Measurements from ENCODE around the gene IL37.
"Not testable (repeated sequence)": the region's sequence is repeated elsewhere in the genome, so short reads cannot be mapped to it uniquely, and the experiment has no call there.

The IL37 gene

DNA sequence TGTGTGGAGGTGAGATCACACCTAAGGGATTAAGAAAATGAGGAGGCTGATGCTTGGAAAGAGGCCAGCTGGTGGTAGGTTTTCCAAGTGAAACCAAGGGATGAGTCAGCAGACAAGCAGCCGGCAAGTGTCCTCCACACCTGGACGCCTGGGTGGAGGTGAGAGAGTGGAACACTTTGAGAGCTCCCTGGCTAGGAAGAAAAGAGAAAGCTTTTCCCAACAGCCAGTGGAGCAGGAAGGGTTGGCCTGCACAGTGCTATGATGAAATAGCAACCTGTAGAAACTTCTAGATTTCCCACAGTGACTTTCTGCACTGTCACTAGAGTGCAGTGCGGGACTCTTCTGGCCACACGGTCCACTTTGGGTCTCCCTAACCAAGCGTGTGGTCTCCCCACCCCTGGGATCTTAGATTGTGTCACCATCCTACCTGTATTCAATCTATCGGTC, 19.6 kb upstream of the IL37 start:
- H3K36me3 ChIP-seq (ENCODE audit: insufficient read depth, low read length), result no peaks in the 10 kb centered on the region
- no peaks in the 10 kb centered on the region; the same call in 1 of the 2 replicates for H3K27me3 ChIP-seq (ENCODE audit: insufficient read depth, low read length)
- H3K4me1 ChIP-seq (ENCODE audit: control insufficient read depth, insufficient read depth, low read length, unreplicated experiment), result no peaks in the 10 kb centered on the region
- H2AFZ ChIP-seq (ENCODE audit: low read length, unreplicated experiment), result no peak overlapping the region
- no peak overlapping the region for H3K4me3 ChIP-seq (ENCODE audit: low read depth, low read length)
- H3K27ac ChIP-seq (ENCODE audit: low read depth, low read length), result no peak overlapping the region
- H3K79me2 ChIP-seq (ENCODE audit: control insufficient read depth, insufficient read depth, low read length, unreplicated experiment), result no peaks in the 10 kb centered on the region

DNA sequence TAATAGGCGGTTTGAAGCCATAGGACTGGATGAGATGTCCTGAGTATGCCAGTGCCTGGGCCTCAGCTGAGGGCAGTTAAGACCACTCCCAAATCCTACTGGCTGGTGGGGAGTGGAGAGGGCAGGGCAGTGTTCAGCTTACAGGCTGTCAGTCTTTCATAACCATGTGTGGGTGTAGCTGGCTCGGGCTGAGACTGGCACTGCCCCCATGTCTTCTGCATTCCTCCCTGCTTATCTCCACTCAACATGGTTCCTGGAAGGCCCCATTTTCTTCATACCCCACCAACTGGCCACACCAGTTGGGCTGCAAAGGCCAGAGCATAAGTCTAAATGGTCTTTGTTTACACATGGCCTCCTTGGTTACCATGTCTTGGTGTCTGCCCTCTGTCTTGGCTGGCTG, 17.2 kb upstream of the IL37 start:
- H3K27me3 ChIP-seq (ENCODE audit: insufficient read depth, low read length), result peaks cover 8% of the 10 kb centered on the region
- no peak overlapping the region for H3K27ac ChIP-seq (ENCODE audit: low read depth, low read length)
- H3K4me3 ChIP-seq (ENCODE audit: low read depth, low read length), result no peak overlapping the region
- no peak overlapping the region for H2AFZ ChIP-seq (ENCODE audit: low read length, unreplicated experiment)
- no peaks in the 10 kb centered on the region for H3K4me1 ChIP-seq (ENCODE audit: control insufficient read depth, insufficient read depth, low read length, unreplicated experiment)
- no peaks in the 10 kb centered on the region for H3K36me3 ChIP-seq (ENCODE audit: insufficient read depth, low read length)
- no peaks in the 10 kb centered on the region for H3K79me2 ChIP-seq (ENCODE audit: control insufficient read depth, insufficient read depth, low read length, unreplicated experiment)

DNA sequence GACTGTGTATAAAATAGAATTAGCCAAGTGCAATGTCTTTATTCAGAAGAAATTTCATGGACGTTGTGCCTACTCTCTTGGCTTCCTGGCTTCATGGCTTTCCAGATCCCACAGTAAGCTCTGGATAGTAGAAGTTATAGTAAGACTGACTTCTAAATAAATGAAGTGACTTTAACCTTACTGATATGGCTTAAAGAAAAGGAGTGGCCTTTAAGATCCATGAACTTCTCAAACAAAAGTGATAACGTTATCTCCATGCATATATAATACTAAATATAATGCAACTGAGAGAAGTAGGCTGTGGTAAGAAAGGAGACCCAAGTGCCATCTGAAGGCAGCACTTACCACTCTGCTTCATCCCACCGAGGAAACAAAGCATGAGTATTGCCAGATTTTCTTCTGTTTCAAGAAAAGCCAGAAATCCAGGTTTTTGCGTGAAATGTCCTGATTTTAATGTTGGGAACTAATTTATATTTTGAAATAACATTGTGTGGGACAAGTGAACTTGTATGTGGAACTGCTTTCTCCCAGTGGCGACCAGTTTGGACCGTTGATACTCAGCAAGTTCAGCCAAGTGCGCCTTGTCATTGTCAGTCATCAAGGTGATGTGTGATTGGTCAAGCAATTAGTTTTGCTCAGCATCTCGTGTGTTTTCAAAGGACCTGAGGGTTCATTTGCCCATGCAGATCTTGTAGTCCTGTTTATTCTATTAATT, 13.9 kb upstream of the IL37 start:
- no peaks in the 10 kb centered on the region for H3K4me1 ChIP-seq (ENCODE audit: control insufficient read depth, insufficient read depth, low read length, unreplicated experiment)
- H3K36me3 ChIP-seq (ENCODE audit: insufficient read depth, low read length), result no peaks in the 10 kb centered on the region
- H2AFZ ChIP-seq (ENCODE audit: low read length, unreplicated experiment), result no peak overlapping the region
- H3K79me2 ChIP-seq (ENCODE audit: control insufficient read depth, insufficient read depth, low read length, unreplicated experiment), result no peaks in the 10 kb centered on the region
- H3K27me3 ChIP-seq (ENCODE audit: insufficient read depth, low read length), result peaks cover 8% of the 10 kb centered on the region
- H3K27ac ChIP-seq (ENCODE audit: low read depth, low read length), result no peak overlapping the region
- no peak overlapping the region for H3K4me3 ChIP-seq (ENCODE audit: low read depth, low read length)

DNA sequence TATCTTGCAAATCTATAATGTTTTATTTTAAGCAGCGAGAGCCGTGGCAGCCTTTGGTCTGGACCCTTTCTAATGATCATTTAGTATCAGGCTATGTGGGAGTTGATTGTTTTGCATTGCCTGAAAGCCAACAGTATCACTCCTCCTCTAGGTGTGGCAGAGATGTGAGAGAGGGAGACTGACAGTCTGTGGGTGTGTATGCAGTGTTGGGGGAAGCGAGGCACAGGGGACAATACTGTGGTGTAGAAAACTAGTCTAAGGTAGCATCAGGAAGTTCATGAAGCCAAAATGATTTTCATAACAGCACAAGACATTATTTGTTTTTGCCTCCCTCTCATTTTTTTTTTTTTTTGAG, 13.4 kb upstream of the IL37 start:
- H3K4me3 ChIP-seq (ENCODE audit: low read depth, low read length), result no peak overlapping the region
- H3K27me3 ChIP-seq (ENCODE audit: insufficient read depth, low read length), result peaks cover 8% of the 10 kb centered on the region
- no peaks in the 10 kb centered on the region for H3K4me1 ChIP-seq (ENCODE audit: control insufficient read depth, insufficient read depth, low read length, unreplicated experiment)
- no peaks in the 10 kb centered on the region for H3K36me3 ChIP-seq (ENCODE audit: insufficient read depth, low read length)
- H3K27ac ChIP-seq (ENCODE audit: low read depth, low read length), result no peak overlapping the region
- no peaks in the 10 kb centered on the region for H3K79me2 ChIP-seq (ENCODE audit: control insufficient read depth, insufficient read depth, low read length, unreplicated experiment)
- no peak overlapping the region for H2AFZ ChIP-seq (ENCODE audit: low read length, unreplicated experiment)

DNA sequence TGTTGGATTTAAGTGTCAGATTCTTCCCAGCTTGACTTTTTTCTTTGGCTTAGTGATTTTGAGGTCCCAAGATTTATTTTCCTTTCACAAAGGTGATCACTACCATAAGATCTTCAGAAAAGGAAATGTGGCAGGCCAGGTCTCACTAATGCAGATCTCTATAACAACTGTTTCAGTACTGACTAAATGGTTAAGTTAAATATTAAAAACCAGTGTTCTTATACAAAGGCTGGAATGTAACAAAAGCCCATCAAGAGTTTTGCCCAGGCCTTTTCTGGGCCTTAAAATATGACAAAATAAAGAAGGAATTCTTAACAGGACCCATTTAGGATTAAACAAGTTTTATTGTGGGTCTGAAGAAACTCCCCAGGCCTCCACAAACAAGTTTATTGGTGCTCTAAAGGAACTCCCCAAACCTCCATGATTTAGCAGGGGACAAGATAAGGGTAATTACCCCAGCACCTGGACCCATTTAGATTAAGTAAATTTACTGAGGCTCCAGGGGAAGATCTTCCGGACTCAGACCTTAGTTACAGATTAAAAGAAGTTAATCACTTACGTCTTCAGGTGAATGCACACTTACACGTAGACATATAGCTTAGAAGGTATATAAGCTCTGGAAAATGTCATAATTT, 9.4 kb upstream of the IL37 start:
- not testable (repeated sequence) for H3K4me3 ChIP-seq (ENCODE audit: low read depth, low read length)

DNA sequence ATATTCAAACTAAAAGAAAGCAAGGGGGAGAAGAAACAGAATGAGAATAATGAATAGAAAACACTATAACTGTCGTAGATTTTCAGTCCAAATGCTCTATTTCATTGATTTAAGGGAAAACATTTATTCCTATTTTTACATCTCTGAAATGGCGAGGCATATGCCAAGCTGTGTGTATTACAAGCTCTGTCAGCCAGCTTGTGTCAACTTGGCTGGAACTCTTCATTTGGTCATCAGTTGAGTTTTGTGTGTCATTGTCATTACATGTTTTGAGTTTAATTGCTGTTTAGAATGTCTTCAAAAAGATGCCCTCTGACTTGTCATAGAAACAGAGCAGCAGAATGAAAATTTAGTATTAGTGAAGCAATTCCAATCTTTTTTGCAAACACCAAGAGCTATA, 8.1 kb upstream of the IL37 start:
- no peak overlapping the region for H3K27ac ChIP-seq (ENCODE audit: low read depth, low read length)
- H3K27me3 ChIP-seq (ENCODE audit: insufficient read depth, low read length), result peaks cover 9% of the 10 kb centered on the region; the same call in 1 of the 2 replicates
- H3K4me3 ChIP-seq (ENCODE audit: low read depth, low read length), result no peak overlapping the region
- no peak overlapping the region for H2AFZ ChIP-seq (ENCODE audit: low read length, unreplicated experiment)
- H3K79me2 ChIP-seq (ENCODE audit: control insufficient read depth, insufficient read depth, low read length, unreplicated experiment), result no peaks in the 10 kb centered on the region
- H3K36me3 ChIP-seq (ENCODE audit: insufficient read depth, low read length), result no peaks in the 10 kb centered on the region
- no peaks in the 10 kb centered on the region for H3K4me1 ChIP-seq (ENCODE audit: control insufficient read depth, insufficient read depth, low read length, unreplicated experiment)

More for the DNA sequence above, 9.4 kb upstream of the IL37 start:
- H3K36me3 ChIP-seq (ENCODE audit: insufficient read depth, low read length); H3K4me1 ChIP-seq (ENCODE audit: control insufficient read depth, insufficient read depth, low read length, unreplicated experiment); H3K27ac ChIP-seq (ENCODE audit: low read depth, low read length); H3K79me2 ChIP-seq (ENCODE audit: control insufficient read depth, insufficient read depth, low read length, unreplicated experiment); H2AFZ ChIP-seq (ENCODE audit: low read length, unreplicated experiment): not testable (repeated sequence)
- peaks cover 17% of the 10 kb centered on the region; the same call in 1 of the 2 replicates for H3K27me3 ChIP-seq (ENCODE audit: insufficient read depth, low read length)

DNA sequence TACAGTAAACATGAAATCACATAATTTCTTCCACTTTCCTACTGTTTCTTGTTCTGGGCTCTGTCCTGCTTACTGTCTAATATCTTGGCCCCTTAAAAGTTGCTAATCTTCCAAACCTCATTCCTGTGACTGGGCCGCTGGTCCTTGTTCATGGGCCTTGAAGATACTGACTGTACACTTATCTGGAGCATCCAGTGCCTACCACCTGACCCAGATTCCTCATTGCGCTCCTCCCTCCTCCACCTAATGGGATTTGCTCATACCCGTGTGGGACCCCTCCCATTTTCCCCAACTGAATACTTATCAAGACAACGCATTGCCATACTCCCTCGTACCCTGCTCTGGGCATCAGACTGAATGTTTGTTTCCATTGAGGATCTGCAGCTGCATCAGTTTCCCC, 6.1 kb upstream of the IL37 start:
- no peaks in the 10 kb centered on the region for H3K79me2 ChIP-seq (ENCODE audit: control insufficient read depth, insufficient read depth, low read length, unreplicated experiment)
- H3K4me3 ChIP-seq (ENCODE audit: low read depth, low read length), result no peak overlapping the region
- no peak overlapping the region for H2AFZ ChIP-seq (ENCODE audit: low read length, unreplicated experiment)
- no peak overlapping the region for H3K27ac ChIP-seq (ENCODE audit: low read depth, low read length)
- H3K27me3 ChIP-seq (ENCODE audit: insufficient read depth, low read length), result peaks cover 16% of the 10 kb centered on the region; the same call in 1 of the 2 replicates
- H3K4me1 ChIP-seq (ENCODE audit: control insufficient read depth, insufficient read depth, low read length, unreplicated experiment), result no peaks in the 10 kb centered on the region
- H3K36me3 ChIP-seq (ENCODE audit: insufficient read depth, low read length), result no peaks in the 10 kb centered on the region

- no peaks in the 10 kb centered on the region for H3K79me2 ChIP-seq (ENCODE audit: control insufficient read depth, insufficient read depth, low read length, unreplicated experiment)
Observed at GRCh38 chr2:112906276-112906675, 4.7 kb upstream of the IL37 start.

DNA sequence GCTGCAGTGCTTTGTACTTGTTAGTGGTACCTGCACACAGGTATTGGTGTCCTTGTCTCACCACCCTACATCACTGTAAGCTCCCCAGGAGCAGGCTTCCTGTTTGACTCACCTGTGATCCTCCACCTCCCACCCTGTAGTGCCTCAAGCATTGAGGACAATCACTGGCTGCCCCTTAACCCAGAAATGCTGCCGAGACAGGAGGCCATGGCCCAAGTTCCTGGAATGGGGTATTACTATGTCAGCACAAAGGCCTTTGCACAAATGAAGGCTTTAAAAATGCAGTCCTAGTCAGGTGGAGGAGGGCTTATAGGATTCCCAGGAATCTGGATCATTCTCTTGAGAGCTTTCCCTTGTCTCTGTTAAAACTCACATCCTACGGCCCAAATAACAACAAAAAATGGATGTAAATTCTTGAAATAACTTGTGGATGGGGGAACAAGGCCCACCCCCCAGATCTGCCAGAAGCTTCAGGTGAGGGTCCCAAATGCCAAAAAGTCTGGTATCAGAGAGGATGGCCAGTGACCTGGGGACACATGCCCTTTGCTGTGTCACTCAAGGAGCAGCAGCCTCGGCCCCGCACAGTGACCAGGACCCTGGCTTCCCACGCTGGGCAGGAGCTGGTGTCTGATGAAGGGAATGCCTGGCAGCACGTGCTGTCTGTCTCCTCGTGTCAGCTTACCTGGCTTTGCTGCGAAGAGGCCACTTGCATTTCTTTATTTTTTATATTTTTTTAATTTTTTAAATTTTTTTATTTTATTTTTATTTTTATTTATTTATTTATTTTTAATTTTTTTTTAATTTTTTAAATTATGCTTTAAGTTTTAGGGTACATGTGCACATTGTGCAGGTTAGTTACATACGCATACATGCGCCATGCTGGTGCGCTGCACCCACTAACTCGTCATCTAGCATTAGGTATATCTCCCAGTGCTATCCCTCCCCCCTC, 3.7 kb upstream of the IL37 start:
- no peak overlapping the region for H3K4me3 ChIP-seq (ENCODE audit: low read depth, low read length)
- H3K79me2 ChIP-seq (ENCODE audit: control insufficient read depth, insufficient read depth, low read length, unreplicated experiment), result no peaks in the 10 kb centered on the region
- H3K27ac ChIP-seq (ENCODE audit: low read depth, low read length), result no peak overlapping the region
- H3K4me1 ChIP-seq (ENCODE audit: control insufficient read depth, insufficient read depth, low read length, unreplicated experiment), result no peaks in the 10 kb centered on the region
- peaks cover 37% of the 10 kb centered on the region for H3K27me3 ChIP-seq (ENCODE audit: insufficient read depth, low read length)
- H2AFZ ChIP-seq (ENCODE audit: low read length, unreplicated experiment), result no peak overlapping the region
- no peaks in the 10 kb centered on the region for H3K36me3 ChIP-seq (ENCODE audit: insufficient read depth, low read length)

More at GRCh38 chr2:112906276-112906675, 4.7 kb upstream of the IL37 start:
- Histone ChIP-seq H3K27ac (ENCODE audit: low read depth, low read length) (no peak overlapping the region), H3K4me3 (ENCODE audit: low read depth, low read length) (no peak overlapping the region), H2AFZ (ENCODE audit: low read length, unreplicated experiment) (no peak overlapping the region), H3K4me1 (ENCODE audit: control insufficient read depth, insufficient read depth, low read length, unreplicated experiment) (no peaks in the 10 kb centered on the region), H3K36me3 (ENCODE audit: insufficient read depth, low read length) (no peaks in the 10 kb centered on the region), H3K27me3 (ENCODE audit: insufficient read depth, low read length) (peaks cover 28% of the 10 kb centered on the region)

DNA sequence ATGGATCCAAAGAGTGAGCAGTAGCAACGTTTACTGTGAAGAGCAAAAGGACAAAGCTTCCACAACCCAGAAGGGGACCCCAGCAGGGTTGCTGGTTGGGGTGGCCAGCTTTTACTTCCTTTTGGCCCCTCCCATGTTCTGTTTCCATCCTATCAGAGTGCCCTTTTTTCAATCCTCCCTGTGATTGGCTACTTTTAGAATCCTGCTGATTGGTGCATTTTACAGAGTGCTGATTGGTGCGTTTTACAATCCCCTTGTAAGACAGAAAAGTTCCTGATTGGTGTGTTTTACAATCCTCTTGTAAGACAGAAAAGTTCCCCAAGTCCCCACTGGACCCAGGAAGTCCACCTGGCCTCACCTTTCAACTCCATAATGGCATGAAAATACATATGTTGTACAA, 2.4 kb upstream of the IL37 start:
- H3K27me3 ChIP-seq (ENCODE audit: insufficient read depth, low read length), result peaks cover 37% of the 10 kb centered on the region
- H3K36me3 ChIP-seq (ENCODE audit: insufficient read depth, low read length); H3K79me2 ChIP-seq (ENCODE audit: control insufficient read depth, insufficient read depth, low read length, unreplicated experiment); H3K27ac ChIP-seq (ENCODE audit: low read depth, low read length); H2AFZ ChIP-seq (ENCODE audit: low read length, unreplicated experiment); H3K4me3 ChIP-seq (ENCODE audit: low read depth, low read length); H3K4me1 ChIP-seq (ENCODE audit: control insufficient read depth, insufficient read depth, low read length, unreplicated experiment): not testable (repeated sequence)

Data from ACC112 (cell line).